HG03060 (cell line): ENCODE results near the gene PLA2G1B.
"Not testable (repeated sequence)": the region's sequence is repeated elsewhere in the genome, so short reads cannot be mapped to it uniquely, and the experiment has no call there.

Experiments
- ATAC-seq: cut with Tn5 transposase; IDR thresholded peaks from one replicate; pipeline ENCODE4 v1.9.1; 2021; ENCODE audit warnings: low read depth, moderate number of reproducible peaks; ENCODE audit not compliant: unreplicated experiment

The PLA2G1B gene

DNA sequence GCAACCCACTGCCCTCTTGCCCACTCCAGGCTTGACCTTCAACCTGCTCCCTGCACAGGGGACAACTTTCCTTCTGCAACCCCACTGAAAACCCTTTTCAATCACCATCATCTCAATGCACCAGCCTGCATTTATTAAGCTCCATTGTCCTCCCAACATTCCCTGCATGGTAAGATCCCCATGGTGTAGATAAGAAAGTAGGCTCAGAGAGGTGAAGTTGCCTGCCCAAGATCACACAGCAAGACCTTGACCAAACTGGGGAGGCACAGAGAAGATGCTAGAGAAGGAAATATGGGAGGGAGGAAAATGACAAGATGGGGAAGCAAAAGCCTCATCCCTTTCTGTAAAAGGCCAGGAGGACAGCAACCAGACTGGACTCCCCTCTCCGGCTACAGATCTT lies 31.5 kb upstream of the PLA2G1B start:
- ATAC-seq = no peak

DNA sequence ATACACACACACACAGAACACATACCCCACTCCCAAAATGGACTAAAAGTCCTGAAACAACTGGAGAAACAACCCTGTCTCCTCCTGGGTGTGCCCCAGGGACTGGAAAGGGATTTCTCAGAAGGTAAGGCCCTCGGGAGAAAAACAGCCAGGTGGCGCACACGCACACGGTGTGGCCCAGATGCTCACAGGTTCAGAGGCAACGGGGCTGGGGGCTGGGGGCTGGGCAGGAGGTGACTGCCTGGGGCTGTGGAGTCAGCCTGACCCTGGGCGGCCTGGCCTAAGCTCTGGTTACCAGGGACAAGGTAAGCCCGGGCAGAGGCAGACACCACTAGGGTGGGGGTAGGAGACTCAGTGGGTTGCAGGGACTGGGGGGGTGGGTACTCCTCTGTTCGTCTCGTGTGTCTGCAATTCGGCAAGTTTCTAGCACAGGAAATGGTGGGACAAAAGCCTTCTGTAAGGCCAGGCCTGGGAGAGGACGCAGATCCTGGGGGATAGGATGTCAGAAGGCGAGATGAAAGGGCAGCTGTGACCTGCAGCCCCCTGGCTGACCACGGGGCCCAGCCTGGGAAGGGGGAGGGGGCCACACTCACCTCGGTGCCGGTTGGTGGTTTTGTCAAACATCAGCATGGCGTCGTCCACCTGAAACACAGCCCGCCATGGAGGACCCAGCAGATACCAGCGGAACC lies 31.0 kb upstream of the PLA2G1B start:
- no peak for ATAC-seq

DNA sequence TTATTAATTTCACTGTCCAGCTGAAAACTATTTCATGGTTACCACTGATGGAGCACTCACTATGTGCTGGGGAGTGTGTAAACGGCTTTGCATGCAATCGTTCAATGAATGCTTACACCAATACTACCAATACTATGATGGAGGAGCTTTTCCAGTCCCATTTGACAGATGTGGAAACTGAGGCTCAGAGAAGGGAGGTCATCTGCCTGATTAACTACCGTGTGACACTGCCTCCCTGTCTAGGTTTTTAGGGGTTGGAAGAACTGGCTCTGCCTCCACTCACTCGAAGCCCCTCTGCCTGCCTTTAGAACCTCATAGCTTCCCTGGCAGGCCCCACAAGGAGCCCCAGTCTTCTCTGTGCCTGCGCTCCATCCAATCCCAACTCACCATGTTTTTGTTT lies 29.5 kb upstream of the PLA2G1B start:
- no peak for ATAC-seq

DNA sequence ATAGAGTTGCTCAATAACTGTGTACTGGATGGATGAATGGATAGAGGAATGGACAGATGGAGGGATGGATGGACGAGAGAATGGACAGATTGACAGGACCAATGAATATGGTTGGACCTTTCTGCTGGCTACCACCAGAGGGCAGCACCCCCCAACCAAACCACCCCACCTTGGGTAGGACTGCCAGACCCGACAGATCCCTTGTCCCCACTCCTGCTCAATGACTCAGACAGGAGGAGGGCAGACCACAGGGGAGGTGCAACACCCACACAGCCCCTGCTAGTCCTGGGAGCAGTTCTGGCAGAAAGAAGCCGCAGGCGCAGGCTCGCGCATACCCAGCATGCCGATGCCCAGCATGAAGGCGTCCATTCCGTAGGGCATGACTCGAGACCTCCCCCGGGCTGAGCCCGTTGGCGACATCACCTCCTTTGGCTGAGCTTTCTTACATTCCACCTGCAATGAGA lies 29.0 kb upstream of the PLA2G1B start:
- ATAC-seq = no peak

DNA sequence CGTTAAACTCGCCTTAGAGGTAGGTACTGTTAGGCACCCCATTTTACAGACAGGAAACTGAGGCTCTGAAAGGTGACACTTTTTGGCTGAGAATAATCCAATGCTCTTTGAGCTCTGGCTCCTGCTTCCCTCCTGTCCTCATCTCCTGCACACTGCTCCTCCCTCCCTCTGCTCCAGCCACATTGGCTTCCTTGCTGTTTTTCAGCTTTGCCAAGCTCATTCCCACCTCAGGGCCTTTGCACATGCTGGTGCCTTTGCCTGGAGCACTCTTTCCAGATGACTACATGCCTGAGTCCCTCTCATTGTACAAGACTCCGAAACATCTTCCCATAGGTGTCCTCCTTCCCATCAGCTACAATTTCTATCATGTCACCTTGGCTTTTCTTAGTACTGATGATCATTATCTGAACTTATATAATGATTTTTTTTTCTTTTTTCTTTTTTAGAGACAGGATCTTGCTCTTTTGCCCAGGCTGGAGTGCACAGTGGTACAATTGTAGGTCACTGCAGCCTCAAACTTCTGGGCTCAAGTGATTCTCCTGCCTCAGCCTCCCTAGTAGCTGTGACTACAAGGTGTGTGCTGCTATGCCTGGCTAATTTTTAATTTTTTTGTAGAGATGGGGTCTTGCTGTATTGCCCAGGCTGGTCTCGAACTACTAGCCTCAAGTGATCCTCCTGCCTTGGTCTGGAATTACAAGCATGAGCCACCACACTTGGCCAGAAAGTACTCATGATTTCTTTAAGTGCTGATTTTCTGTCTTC lies 26.2 kb upstream of the PLA2G1B start:
- no peak for ATAC-seq

DNA sequence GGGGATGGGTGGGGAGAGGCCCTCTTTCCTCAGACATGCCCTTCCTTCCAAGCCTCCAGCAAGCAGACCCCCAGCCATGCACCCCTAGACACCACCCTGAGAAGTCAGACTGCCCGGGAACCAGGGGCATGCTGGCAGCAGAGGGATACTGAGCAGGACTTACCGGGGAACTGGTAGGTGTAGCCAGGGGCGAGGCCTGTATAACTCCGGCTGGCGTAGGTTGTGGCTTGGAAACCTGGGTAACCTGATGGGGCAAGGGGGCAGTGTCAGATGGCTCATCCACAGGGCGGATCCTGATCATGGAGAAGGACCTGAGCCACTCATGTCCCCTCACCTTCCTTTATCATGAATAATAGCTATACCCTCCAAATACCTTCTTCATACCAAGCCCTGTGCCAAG lies 25.6 kb upstream of the PLA2G1B start:
- ATAC-seq = no peak

DNA sequence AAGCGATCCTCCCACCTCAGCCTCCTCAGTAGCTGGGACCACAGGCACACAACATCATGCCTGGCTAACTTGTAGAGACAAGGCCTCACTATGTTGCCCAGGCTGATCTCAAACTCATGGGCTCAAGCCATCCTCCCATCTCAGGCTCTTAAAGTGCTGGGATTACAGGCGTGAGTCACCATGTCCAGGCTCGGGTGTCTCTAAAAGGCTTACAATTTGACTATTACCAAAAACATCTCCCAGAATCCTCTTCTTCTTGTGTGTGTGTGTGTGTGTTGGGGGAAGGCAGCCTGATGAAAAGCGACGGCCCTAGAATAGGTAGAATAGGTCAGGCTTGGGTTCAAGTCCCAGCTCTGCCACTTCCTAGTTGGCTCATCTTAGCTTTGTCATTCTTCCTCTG lies 24.5 kb upstream of the PLA2G1B start:
- no peak for ATAC-seq

DNA sequence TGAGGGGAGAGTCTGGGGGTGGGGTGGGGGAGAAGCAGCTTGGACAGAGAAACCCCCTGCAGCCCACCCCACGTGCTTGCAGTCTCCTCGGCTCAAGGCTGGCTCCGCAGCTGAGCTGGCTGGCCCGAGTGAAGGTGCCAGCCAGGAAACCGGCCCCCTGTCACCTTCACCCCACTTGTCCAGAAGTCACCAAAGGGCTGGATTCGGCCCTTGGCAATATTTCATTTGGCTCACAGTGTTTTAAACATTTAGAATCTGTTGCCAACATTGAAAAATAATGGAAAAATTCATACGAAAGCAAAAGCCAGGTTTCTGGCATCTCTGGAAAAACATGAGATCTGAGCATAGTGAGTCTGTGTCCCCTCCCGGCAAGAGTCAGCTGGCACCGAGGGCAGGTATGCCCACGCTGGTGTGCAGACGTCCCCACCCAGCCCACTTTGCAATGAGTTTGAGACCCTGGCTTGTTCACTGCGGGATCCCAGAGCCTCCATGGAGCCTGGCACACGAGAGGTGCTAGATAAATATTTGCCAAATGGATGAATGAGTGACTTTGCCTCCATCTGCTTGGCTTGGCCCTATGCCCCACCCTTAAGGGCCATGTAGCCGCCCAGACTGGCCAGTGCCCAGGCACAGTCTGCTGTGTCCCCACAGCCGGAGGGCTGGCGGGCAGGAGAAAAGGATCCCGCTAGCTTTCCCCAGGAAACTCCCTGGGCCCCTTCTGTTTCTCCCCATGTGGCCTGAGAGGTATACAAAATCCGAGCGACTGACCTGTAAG lies 23.2 kb upstream of the PLA2G1B start:
- no peak for ATAC-seq

DNA sequence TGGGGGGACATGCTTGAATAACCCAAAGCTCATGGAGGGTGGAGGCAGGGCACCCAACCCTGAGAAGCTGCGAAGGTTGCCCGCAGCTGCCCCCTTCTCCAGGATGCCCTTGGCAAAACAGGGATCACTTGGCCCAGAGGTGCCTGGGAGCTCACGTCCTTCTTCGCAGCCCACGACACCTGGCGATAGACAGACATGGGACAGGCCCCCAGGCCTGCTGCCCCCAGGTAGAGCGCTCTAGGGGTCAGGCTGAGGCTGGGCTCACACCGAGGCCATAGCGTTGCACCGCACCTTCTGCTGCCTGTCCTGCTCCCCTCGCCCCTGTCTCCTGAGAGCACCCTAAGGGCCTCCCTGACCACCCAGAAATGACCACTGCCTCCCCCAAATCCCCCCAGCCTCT lies 20.2 kb upstream of the PLA2G1B start:
- ATAC-seq = no peak

DNA sequence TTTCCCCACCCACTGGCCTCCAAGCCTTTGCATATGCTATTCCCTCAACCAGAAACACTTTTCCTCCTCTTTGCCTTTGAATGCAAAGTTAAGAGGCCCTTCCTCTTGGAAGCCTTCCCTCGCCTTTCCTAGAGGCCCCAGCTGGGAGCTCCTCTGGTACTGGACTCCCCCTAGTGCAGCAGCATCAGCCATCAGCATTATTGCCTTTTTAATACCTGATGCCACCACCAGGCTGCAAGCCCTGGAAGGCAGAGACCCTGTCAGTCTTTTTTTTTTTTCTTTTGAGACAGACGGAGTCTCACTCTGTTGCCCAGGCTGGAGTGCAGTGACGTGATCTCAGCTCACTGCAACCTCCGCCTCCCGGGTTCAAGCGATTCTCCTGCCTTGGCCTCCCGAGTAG lies 19.1 kb upstream of the PLA2G1B start:
- no peak for ATAC-seq

DNA sequence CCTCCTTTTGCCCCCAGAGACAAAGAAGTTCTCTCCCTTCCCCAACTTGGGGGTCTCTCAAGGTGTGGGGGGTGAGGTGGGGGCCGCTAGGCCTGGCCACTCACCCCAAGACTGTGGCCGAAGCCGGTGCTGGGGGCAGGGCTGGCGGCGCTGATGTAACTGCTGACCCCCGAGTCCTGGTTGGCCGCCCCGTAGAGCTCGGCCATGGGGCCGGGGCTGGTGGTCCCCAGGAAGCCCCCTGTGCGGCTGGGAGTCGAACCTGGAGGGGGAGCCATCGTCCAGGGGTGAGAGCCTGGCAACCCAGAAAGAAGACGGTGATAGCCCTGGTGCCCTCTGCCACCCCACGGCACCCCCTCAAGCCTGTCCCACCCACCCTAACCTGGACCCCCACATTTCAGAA lies 18.5 kb upstream of the PLA2G1B start:
- no peak for ATAC-seq

DNA sequence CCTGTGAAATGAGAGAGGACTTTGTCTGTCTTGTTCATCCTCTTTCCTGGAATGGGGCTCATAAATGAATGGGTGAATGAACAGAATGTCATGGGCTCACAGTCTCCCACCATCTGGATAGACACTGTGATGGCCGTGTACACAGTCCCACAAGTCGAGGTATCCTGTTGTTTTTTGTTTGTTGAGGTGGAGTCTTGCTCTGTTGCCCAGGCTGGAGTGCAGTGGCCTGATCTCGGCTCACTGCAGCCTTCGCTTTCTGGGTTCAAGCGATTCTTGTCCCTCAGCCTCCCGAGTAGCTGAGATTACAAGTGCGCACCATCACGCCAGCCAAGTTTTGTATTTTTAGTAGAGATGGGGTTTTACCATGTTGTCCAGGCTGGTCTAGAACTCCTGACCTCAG lies 16.1 kb upstream of the PLA2G1B start:
- no peak for ATAC-seq

DNA sequence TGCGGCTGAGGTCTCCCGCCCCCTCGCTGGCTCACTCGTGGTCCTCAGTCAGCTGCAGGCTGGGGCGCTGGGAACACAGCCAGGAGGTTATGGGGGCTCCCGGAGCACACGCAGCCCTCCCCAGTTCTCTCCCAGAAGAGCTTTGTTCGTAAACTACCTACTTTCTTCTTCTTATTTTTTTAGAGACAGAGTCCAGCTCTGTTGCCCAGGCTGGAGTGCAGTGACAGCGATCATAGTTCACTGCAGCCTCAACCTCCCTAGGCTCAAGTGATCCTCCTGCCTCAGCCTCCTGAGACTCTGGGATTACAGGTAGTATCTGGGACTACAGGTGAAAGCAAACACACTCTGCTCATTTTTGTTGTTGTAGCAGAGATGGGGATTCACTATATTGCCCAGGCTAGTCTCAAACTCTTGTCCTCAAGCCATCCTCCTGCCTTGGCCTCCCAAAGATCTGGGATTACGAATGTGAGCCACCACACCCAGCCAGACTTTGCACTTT lies 15.5 kb upstream of the PLA2G1B start:
- ATAC-seq = no peak

DNA sequence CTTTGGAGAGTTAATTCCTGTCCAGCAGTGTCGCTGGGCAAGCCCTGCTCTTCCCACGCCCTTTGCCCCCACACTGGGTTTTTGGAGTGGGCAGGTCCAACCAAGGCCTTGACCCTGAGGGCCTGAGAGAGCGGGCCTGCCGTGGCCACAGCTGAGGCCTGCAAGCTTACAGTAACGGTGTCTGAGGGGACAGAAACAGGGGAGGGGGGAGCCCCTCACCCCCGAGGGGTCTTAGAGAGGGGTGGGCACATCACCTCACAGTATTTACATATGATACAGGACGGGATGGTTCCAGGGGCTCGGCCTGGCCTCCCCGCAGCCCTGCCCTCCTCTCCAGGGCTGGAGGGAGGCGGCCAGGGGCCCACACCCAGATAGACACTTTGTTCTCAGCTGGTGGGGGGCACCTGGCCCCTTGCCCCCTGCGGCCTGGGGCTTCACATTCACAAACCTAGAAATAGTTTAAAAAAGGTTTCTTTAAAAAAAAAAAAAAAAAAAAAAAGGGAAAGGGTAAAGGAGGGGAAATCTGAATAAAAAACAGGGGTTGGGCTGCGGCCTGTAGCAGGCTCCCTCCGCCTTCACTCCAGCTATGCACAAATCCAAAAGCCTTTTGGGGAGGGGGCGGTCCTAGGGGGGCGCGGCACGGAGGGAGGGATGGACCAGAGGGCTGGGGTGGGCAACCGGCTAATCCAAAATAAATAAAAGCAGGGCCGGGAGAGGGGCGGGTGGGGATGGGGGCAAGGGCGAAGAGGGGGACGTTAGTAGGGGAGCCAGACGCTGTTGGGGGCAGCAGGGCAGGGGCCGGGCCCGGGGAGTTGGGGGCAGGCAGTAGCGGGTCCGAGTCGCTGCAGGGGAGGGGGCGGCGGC lies 14.8 kb upstream of the PLA2G1B start:
- ATAC-seq = no peak

DNA sequence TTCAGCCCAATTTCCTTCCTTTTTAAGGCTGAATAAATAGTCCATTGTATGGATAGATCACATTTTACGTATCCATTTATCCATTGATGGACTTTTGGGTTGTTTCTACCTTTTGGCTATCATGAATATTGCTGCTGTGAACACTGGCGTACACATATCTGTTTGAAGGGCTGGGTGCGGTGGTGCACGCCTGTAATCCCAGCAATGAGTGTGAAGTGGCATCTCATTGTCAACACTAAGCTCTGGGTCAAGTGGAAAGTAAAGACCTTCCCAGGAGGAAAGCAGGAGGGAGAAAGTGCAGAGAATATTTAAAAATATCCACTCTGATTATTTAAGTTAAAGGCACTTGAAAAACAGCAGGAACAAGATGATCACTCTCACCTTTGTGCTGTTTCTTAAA lies 11.7 kb upstream of the PLA2G1B start:
- ATAC-seq = no peak

DNA sequence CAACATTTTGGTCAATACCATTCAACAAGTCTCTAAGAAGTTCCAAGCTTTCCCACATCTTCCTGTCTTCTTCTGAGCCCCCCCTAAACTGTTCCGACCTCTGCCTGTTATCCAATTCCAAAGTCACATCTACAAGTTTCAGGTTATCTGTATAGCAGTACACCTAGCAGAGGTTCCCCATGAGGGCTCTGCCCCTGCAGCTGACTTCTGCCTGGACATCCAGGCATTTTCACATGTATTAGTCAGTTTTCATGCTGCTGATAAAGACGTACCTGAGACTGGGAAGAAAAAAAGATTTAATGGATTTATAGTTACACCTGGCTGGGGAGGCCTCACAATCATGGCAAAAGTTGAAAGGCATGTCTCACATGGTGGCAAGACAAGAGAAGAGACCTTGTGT lies 10.2 kb upstream of the PLA2G1B start:
- ATAC-seq = no peak

DNA sequence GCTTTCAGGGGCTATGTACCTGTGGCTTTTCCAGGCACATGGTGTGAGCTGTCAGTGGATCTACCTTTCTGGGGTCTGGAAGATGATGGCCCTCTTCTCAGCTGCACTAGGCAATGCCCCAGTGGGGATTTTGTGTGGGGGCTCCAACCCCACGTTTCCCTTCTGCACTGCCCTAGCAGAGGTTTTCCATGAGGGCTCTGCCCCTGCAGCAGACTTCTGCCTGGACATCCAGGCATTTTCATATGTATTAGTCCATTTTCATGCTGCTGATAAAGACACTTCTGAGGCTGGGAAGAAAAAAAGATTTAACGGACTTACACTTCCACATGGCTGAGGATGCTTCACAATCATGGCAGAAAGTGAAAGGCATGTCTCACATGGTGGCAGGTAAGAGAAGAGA lies 8.8 kb upstream of the PLA2G1B start:
- ATAC-seq = not testable (repeated sequence)

DNA sequence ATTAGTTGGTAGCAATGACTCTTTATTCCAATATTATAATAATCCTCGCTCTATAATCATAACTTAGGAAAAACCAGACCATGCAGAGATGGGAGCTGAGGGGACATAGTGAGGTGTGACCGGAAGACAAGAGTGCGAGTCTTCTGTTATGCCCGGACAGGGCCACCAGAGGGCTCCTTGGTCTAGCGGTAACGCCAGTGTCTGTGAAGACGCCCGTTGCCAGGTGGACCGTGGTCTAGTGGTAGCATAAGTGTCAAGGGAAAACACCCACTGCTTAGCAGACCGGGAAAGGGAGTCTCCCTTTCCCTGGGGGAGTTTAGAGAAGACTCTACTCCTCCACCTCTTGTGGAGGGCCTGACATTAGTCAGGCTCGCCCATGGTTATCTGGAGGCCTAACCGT lies 7.9 kb upstream of the PLA2G1B start:
- not testable (repeated sequence) for ATAC-seq

DNA sequence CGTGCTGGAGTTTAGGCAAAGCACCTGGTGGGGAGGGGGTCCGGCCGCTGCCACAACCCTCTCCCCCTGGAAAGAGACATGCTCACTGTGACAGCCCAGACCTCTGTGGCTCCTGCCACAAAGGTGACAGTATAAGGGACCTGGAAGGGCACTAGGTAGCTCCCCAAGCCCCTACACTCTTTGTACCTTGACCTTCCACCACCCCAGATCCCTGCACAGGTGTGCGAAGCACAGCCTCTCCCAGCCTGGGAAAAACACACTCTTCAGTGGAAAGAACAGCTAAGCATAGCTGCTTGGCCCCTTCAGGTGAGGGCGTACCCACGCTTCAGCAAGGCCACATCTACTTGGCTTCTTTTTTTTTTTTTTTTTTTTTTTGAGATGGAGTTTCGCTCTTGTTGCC lies 4.9 kb upstream of the PLA2G1B start:
- ATAC-seq = no peak

DNA sequence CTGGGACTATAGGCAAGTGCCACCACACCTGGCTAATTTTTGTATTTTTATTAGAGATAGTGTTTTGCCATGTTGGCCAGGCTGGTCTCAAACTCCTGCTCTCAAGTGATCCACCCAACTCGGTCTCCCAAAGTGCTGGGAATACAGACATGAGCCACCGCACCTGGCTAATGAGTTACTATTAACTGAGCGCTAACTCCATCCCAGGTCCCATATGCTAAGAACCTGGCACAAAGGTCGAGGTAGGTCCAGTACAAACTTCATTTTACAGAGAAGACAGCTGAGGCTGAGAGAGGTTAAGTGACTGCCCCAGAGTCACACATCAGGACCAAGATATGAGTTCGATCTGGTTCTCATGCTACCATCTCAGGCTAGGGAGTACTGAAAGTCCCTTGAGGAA lies 4.5 kb upstream of the PLA2G1B start:
- ATAC-seq = no peak
